Pancreas (tissue), 10 donors: ENCODE data around the gene KTI12. TPM values are rescaled to one million over a fixed set of nuclear protein-coding genes. Genes with fewer than 3 reads are reported as not detected.

Source experiments
- ATAC-seq, 4 donors: fragments of 200-7000 bp; cut with Tn5 transposase; one replicate each; pipeline versions ENCODE4 v1.8.0 to v1.9.1; 2020; ENCODE audit warnings: mild to moderate bottlenecking in 4 of 4, moderate library complexity in 4 of 4
- DNase-seq, 6 donors: peaks; one replicate each; pipeline ENCODE4 v3.0.0-alpha.2; 2020
- FAIRE-seq: peaks from 2 replicates; lab custom pipeline; 2012; peaks lifted over from hg19 to GRCh38; lab: Jason Lieb, UNC
- H3K27ac ChIP-seq, 4 donors: fragments of 200-600 bp; sonication (generic); 1 replicate in 3 of 4; 2 replicates in 1 of 4; pipeline versions ENCODE4 v1.5.0 to v1.8.0; 2020
- H3K27me3 ChIP-seq, 4 donors: fragments of 200-600 bp; one replicate each; pipeline ENCODE4 v1.8.0; 2021
- H3K36me3 ChIP-seq, 3 donors: fragments of 200-600 bp; sonication (generic) in 1 of 3; one replicate each; pipeline versions ENCODE4 v1.5.0 to v1.8.0; 2020 to 2021
- H3K4me1 ChIP-seq, 3 donors: fragments of 200-600 bp; one replicate each; pipeline ENCODE4 v1.8.0; 2021
- H3K4me3 ChIP-seq, 4 donors: fragments of 200-600 bp; sonication (generic) in 2 of 4; one replicate each; pipeline versions ENCODE4 v1.5.0 to v1.8.0; 2020 to 2021
- H3K9me3 ChIP-seq, 4 donors: fragments of 200-600 bp; one replicate each; pipeline ENCODE4 v1.8.0; 2021
- CTCF ChIP-seq, 4 donors: fragments of 200-600 bp; sonication (generic) in 3 of 4; IDR thresholded peaks; one replicate each; pipeline versions ENCODE4 v1.5.0 to v1.8.0; 2021; ENCODE audit warnings: antibody characterized with exemption in 4 of 4
- WGBS, 2 donors: extraction: QIAGEN DNeasy Blood & Tissue Kit; methylation state at CpG; one replicate each; pipeline ENCODE4 v1.1.7; 2013; 5-methylcytosine and 5-hydroxymethylcytosine counted together
- intact Hi-C, 3 donors: fragments of 100-400 bp; cut with DNase I; formaldehyde crosslinking; loops; one replicate each; pipeline versions ENCODE4 v1.11.1 to v1.14.2; 2022
- polyA plus RNA-seq, 2 donors: library from polyadenylated mRNA; stranded (reverse); fragments of 200-250 nt; gene quantifications; one replicate each; pipeline ENCODE4 v1.2.3, GENCODE V29; 2013
- total RNA-seq, 6 donors: library from RNA; stranded (reverse); fragmentation: NEBNext Ultra II Directional in 4 of 6; extraction: Animal tissue kit (Norgen Biotek cat#: 25700) in 4 of 6; gene quantifications; one replicate each; pipeline versions ENCODE4 v1.2.1 to v1.2.4, GENCODE V29; 2021 to 2023
- donor health status: healthy with polysubstance abuse.
- donor health status: DM: no; HTN: no; CAD: no; lungs with moderate emphysema.
- donor health status: DM: no; HTN: no; CAD: no.
- donor health status: control.
- donor health status: control.
- donor health status: Bipolar disorder and iron deficiency.
- donor health status: DM: yes; HTN: yes; CAD: no.
- donor health status: DM: no; HTN: no; CAD: no.
- donor health status: DM: no; HTN: no; CAD: no.
- donor health status: DM: yes; HTN: yes; CAD: no.

Gene KTI12
- total and polyA plus RNA-seq, 8 donors: 2.3 to 7.1 (median 3.4) TPM

DNA sequence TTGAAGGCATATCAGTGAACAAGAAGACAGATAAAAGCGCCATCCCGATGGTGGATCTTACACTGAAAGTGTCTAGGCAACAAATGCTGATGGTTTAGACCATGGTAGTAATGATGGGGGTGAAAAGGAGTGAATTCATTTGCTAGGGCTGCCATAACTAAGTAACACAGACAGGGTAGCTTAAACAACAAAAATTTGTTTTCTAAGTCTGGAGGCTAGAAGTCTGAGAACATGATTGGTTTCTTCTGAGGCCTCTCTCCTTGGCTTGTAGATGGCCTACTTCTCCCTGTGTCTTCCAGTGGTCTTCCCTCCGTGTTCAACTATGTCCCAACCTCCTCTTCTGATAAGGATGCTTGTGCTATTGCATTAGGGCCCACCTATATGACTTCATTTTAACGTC is 29.7 kb downstream of the KTI12 start:
- no peak overlapping the region for H3K4me3 ChIP-seq
- intact Hi-C loops: no loop called here
- no peaks in the 10 kb centered on the region for H3K27me3 ChIP-seq
- FAIRE-seq (no peak), DNase-seq (no peak), ATAC-seq (no peak)
- peaks cover 14 to 23% (median 18%) of the 10 kb centered on the region in 3 donors for H3K4me1 ChIP-seq
- no peak for TF ChIP-seq CTCF (IDR thresholded peaks at IDR 0.05)
- 58 to 64% methylated on average over 4 of the region's 4 CpGs for WGBS, 2 donors
- H3K9me3 ChIP-seq: no peaks in the 10 kb centered on the region
- no peak overlapping the region for H3K27ac ChIP-seq
- no peaks in the 10 kb centered on the region for H3K36me3 ChIP-seq

- H3K4me1 ChIP-seq: peaks cover 9 to 12% (median 12%) of the 10 kb centered on the region in 3 donors
- H3K4me3 ChIP-seq: no peak overlapping the region
- FAIRE-seq (no peak), DNase-seq (peak in 3 of 6 donors; percentile 71 to 77 (median 74)), ATAC-seq (peak; percentile 90 to 98 (median 96))
- no peaks in the 10 kb centered on the region for H3K27me3 ChIP-seq
- 43% methylated on average over 9 of the region's 9 CpGs for WGBS, 2 donors
- H3K9me3 ChIP-seq: no peaks in the 10 kb centered on the region
- no peaks in the 10 kb centered on the region for H3K36me3 ChIP-seq
- no peak overlapping the region for H3K27ac ChIP-seq
- intact Hi-C loops: no loop called here
- peak; percentile 88 to 93 (median 90) for TF ChIP-seq CTCF (IDR thresholded peaks at IDR 0.05)
Observed at GRCh38 chr1:52002038-52002917, 31.3 kb downstream of the KTI12 start.

DNA sequence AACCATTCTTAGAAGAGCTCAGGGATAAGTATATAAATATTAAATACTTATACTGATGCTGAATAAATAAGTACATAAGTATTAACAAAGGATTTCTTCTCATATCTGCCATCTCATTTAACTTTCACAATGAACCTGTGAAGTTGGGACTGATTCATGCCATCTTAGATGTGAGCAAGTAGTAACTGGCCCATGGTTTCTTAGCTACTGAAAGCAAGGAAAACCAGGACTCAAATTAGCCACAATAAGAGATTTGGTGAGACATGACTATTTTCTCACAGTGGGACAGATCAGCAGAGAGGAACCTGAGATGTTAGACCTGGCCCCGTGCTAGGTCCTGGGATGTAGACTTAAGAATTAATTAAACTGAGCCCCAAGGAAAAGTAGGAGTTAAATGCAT is 34.9 kb downstream of the KTI12 start:
- H3K27ac ChIP-seq: no peak overlapping the region
- no peaks in the 10 kb centered on the region for H3K36me3 ChIP-seq
- FAIRE-seq (no peak), ATAC-seq (no peak), DNase-seq (no peak)
- 75 to 83% methylated on average over 1 of the region's 1 CpG for WGBS, 2 donors
- intact Hi-C loops: loop anchor here in 2 of 3 donors (5.0 to 10.0 kb wide), 2 partner anchors 94 to 96 kb away; no protein-coding TSS in a partner anchor
- TF ChIP-seq CTCF (IDR thresholded peaks at IDR 0.05): no peak
- no peaks in the 10 kb centered on the region for H3K27me3 ChIP-seq
- H3K4me3 ChIP-seq: no peak overlapping the region
- H3K9me3 ChIP-seq: no peaks in the 10 kb centered on the region
- no peaks in the 10 kb centered on the region for H3K4me1 ChIP-seq

DNA sequence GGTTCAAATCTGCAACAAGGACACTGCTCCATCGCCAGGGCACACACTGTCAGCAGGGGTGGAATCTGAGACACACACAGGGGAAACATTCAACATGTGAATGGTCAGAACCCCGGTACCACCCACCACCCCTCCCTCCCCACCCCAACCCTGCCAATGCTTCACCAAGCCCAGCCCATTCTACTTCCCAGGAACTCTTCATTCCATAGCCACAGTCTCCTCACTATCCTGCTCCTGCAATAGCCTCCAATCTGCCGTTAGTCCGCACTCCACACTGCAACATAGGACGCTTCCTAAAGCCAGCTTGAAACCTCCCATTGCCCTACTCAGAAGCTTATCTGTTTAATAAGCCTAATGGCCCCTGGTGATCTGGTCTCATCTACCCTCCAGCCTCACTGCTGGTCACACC is 35.6 kb downstream of the KTI12 start:
- 57 to 64% methylated on average over 5 of the region's 5 CpGs for WGBS, 2 donors
- H3K36me3 ChIP-seq: no peaks in the 10 kb centered on the region
- intact Hi-C loops: loop anchor here in 2 of 3 donors (5.0 to 10.0 kb wide), 2 partner anchors 93 to 96 kb away; no protein-coding TSS in a partner anchor
- no peaks in the 10 kb centered on the region for H3K9me3 ChIP-seq
- no peak overlapping the region for H3K27ac ChIP-seq
- no peak for ATAC-seq
- no peak for DNase-seq
- H3K4me1 ChIP-seq: no peaks in the 10 kb centered on the region
- no peak overlapping the region for H3K4me3 ChIP-seq
- no peak for TF ChIP-seq CTCF (IDR thresholded peaks at IDR 0.05)
- H3K27me3 ChIP-seq: no peaks in the 10 kb centered on the region
- FAIRE-seq: no peak
